ENCODE results near the gene ENG. TPM values are rescaled to one million over a fixed set of nuclear protein-coding genes. Genes with fewer than 3 reads are reported as not detected.

ENG gene
- total and polyA plus RNA-seq, 2 of the 8 experiments (the other 6 are each of a cell fraction or from before 2014, with no cell fraction given) = 1.8 to 4.4 TPM

DNA sequence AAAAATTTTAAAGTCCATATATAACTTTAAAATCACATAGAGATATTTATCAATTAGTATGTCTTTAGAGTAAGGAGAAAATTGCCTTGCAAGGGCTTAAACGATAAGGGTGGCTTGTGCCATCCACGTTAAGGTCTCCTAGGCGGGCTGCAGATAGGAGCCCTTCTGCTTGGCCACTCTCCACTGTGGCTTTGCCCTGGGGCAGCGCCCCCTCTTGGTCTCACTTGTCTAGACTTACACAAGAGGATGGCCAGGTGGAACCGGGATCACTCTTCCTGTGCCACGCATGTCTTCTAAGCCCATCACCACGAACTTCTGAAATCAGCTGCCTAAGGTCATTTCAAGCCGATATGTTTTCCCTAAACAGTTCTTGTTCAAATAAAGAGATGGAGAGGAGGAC is 48.8 kb downstream of the ENG start:
- ChIA-PET POLR2A (ENCODE audit: partially characterized antibody) (interaction anchor here (0.8 to 10.3 kb wide), 7 partner anchors 10 to 65 kb away, joined by 3 to 140 read pairs (median 5); partner anchors contain the start of genes CDK9 and ENG), CTCF (ENCODE audit: partially characterized antibody) (interaction anchor here (0.6 to 4.4 kb wide), 32 partner anchors 12 to 216 kb away, joined by 3 to 21 read pairs (median 4); partner anchors contain the start of gene PIP5KL1)
- no peak overlapping the region for H3K56ac ChIP-seq (replicated peaks; ENCODE audit: insufficient read length, low read depth, low read length)
- H3K4me1 ChIP-seq (replicated peaks in 1 of 4; ENCODE audit: control insufficient read depth in 3 of 4, insufficient read depth in 4 of 4, low read length in 3 of 4) = peaks cover 5 to 16% (median 13%) of the 10 kb centered on the region in 4 experiments; a peak in 6 of 7 replicates
- H2BK12ac ChIP-seq (ENCODE audit: low read depth, low read length) = no peak overlapping the region
- H3K36me3 ChIP-seq (ENCODE audit: control insufficient read depth in 2 of 4, insufficient read depth in 4 of 4, low read length in 3 of 4) = peaks cover 4 to 11% (median 8%) of the 10 kb centered on the region in 4 experiments; a peak in 6 of 8 replicates
- no peak overlapping the region for H3K18ac ChIP-seq (ENCODE audit: extremely low read depth, low read length)
- DNase-seq (ENCODE audit: low read depth in 1 of 2, low spot score in 2 of 2) (peak; percentile 47 to 87), FAIRE-seq (no peak)
- no peaks in the 10 kb centered on the region for H3K27me3 ChIP-seq (replicated peaks in 1 of 4; ENCODE audit: control insufficient read depth in 3 of 4, extremely low read depth in 1 of 4, insufficient read depth in 3 of 4, low read length in 3 of 4)
- H4K8ac ChIP-seq (ENCODE audit: extremely low read depth, insufficient read depth, low read length) = no peak overlapping the region
- H2AFZ ChIP-seq (ENCODE audit: low read length) = no peak overlapping the region
- H2BK5ac ChIP-seq (ENCODE audit: low read depth, low read length) = no peak overlapping the region
- no peak overlapping the region for H3K4me3 ChIP-seq (ENCODE audit: extremely low read depth in 1 of 4, insufficient read depth in 2 of 4, low read depth in 3 of 4, low read length in 4 of 4)
- H4K20me1 ChIP-seq (replicated peaks in 1 of 2; ENCODE audit: control insufficient read depth in 1 of 2, insufficient read depth in 2 of 2, low read length in 2 of 2) = peaks cover 2 to 14% of the 10 kb centered on the region in 2 experiments
- no peak overlapping the region for H3K23ac ChIP-seq (ENCODE audit: insufficient read length)
- H2BK120ac ChIP-seq (replicated peaks; ENCODE audit: low read depth, low read length) = no peak overlapping the region
- H2BK15ac ChIP-seq (ENCODE audit: low read length) = no peak overlapping the region
- H3K14ac ChIP-seq (ENCODE audit: insufficient read length) = no peak overlapping the region
- no peak overlapping the region for H3K4ac ChIP-seq (replicated peaks; ENCODE audit: insufficient read length, low read depth, low read length)
- H3K27ac ChIP-seq (ENCODE audit: low read depth, low read length) = no peak overlapping the region
- no peak overlapping the region for H2BK20ac ChIP-seq (ENCODE audit: low read length)
- peaks cover 10% of the 10 kb centered on the region; the same call in 1 of the 2 replicates for H3K23me2 ChIP-seq (ENCODE audit: low read depth, low read length)
- no peak overlapping the region for H4K91ac ChIP-seq (replicated peaks; ENCODE audit: insufficient read length, low read length)
- H3K4me2 ChIP-seq (ENCODE audit: insufficient read depth in 1 of 2, low read depth in 2 of 2, low read length in 2 of 2) = no peak overlapping the region
- H2AK5ac ChIP-seq (ENCODE audit: low read depth, low read length) = no peak overlapping the region
- H4K5ac ChIP-seq (ENCODE audit: insufficient read length, low read depth, low read length) = no peak overlapping the region
- no peak overlapping the region for H3K9ac ChIP-seq (replicated peaks in 1 of 4; ENCODE audit: extremely low read depth in 1 of 4, low read depth in 3 of 4, low read length in 3 of 4)
- H3K9me3 ChIP-seq (ENCODE audit: insufficient read depth in 2 of 2, low read depth in 1 of 2, low read length in 1 of 2) = no peaks in the 10 kb centered on the region
- peaks cover 7% of the 10 kb centered on the region for H3K79me1 ChIP-seq (ENCODE audit: low read depth, low read length)
- WGBS, 2 experiments (ENCODE audit: extremely low coverage in 1 of 2, insufficient coverage in 1 of 2, insufficient read length in 1 of 2, insufficient replicate concordance in 2 of 2, low coverage in 1 of 2, low lambda C conversion rate in 2 of 2, missing lambda C conversion rate in 1 of 2) = 76% methylated on average over 8 of the region's 8 CpGs; no CpG with 5 or more reads in 1 of the 2 experiments
- H3K79me2 ChIP-seq (ENCODE audit: control insufficient read depth in 1 of 2, insufficient read depth in 2 of 2, low read length in 2 of 2) = peaks cover 0 to 15% of the 10 kb centered on the region in 2 experiments; a peak in 2 of 4 replicates
- 0 out of 4 replicates have a peak, but pooled peaks of 1 of the 2 experiments have one; percentile 32 for TF ChIP-seq SIN3A (conservative IDR thresholded peaks at IDR 0.05 in 1 of 2, IDR thresholded peaks at IDR 0.05 in 1 of 2; ENCODE audit: low read depth in 1 of 2, low read length in 2 of 2)
- no peak for TF ChIP-seq CHD1 (IDR thresholded peaks at IDR 0.05; ENCODE audit: low read depth, low read length)
- TF ChIP-seq RAD21 (IDR thresholded peaks at IDR 0.05 in 1 of 2, conservative IDR thresholded peaks at IDR 0.05 in 1 of 2; ENCODE audit: low read depth in 2 of 2, low read length in 2 of 2) = peak; percentile 42 to 59
- TF ChIP-seq, protein P1, sequence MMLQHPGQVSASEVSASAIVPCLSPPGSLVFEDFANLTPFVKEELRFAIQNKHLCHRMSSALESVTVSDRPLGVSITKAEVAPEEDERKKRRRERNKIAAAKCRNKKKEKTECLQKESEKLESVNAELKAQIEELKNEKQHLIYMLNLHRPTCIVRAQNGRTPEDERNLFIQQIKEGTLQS (IDR thresholded peaks at IDR 0.05; ENCODE audit: insufficient read depth, low read depth, low read length) = no peak
- TF ChIP-seq ZNF274 (IDR thresholded peaks at IDR 0.05; ENCODE audit: borderline replicate concordance, extremely low read depth, low read length) = no peak
- no peak for TF ChIP-seq TAF1 (IDR thresholded peaks at IDR 0.05; ENCODE audit: low read depth, low read length)
- no peak for TF ChIP-seq KDM1A (IDR thresholded peaks at IDR 0.05; ENCODE audit: borderline replicate concordance, low read length)
- peak; percentile 76; the same call in 1 of the 2 replicates for TF ChIP-seq GABPA (IDR thresholded peaks at IDR 0.05; ENCODE audit: borderline replicate concordance, insufficient read depth, low read length)
- 0 out of 2 replicates have a peak, but pooled peaks have one; percentile 19 for TF ChIP-seq YY1 (IDR thresholded peaks at IDR 0.05; ENCODE audit: low read depth, low read length)
